HG02588 (cell line): ENCODE results near the gene BANK1.

Source experiments
- ATAC-seq: cut with Tn5 transposase; IDR thresholded peaks from one replicate; pipeline ENCODE4 v1.9.1; 2021; ENCODE audit warnings: mild to moderate bottlenecking, moderate library complexity; ENCODE audit not compliant: unreplicated experiment

BANK1 gene

GRCh38 chr4:101954351-101954750, 163.8 kb downstream of the BANK1 start:
- ATAC-seq: no peak

- no peak for ATAC-seq
Observed at GRCh38 chr4:101954975-101955678, 164.6 kb downstream of the BANK1 start.

GRCh38 chr4:101956068-101956825, 165.7 kb downstream of the BANK1 start:
- ATAC-seq: no peak

GRCh38 chr4:101958547-101958946, 168.0 kb downstream of the BANK1 start:
- ATAC-seq: no peak

- ATAC-seq: no peak
Observed at GRCh38 chr4:101960431-101960830, 169.9 kb downstream of the BANK1 start.

GRCh38 chr4:101961144-101961543, 170.6 kb downstream of the BANK1 start:
- no peak for ATAC-seq

- no peak for ATAC-seq
Observed at GRCh38 chr4:101967697-101968346, 177.3 kb downstream of the BANK1 start.

GRCh38 chr4:101968364-101968763, 177.8 kb downstream of the BANK1 start:
- no peak for ATAC-seq

GRCh38 chr4:101969965-101970364, 179.4 kb downstream of the BANK1 start:
- no peak for ATAC-seq

- ATAC-seq: no peak
Observed at GRCh38 chr4:101970547-101971155, 180.1 kb downstream of the BANK1 start.

GRCh38 chr4:101972791-101973190, 182.3 kb downstream of the BANK1 start:
- no peak for ATAC-seq

- no peak for ATAC-seq
Observed at GRCh38 chr4:101973361-101973760, 182.8 kb downstream of the BANK1 start.

GRCh38 chr4:101977076-101977475, 186.5 kb downstream of the BANK1 start:
- ATAC-seq: no peak

GRCh38 chr4:101981756-101982155, 191.2 kb downstream of the BANK1 start:
- ATAC-seq: no peak

GRCh38 chr4:101983835-101984234, 193.3 kb downstream of the BANK1 start:
- no peak for ATAC-seq

- peak; percentile 96 for ATAC-seq
Observed at GRCh38 chr4:101987623-101988243, 197.2 kb downstream of the BANK1 start.

GRCh38 chr4:101989551-101989950, 199.0 kb downstream of the BANK1 start:
- no peak for ATAC-seq

- no peak for ATAC-seq
Observed at GRCh38 chr4:101992446-101992845, 201.9 kb downstream of the BANK1 start.

GRCh38 chr4:101993002-101993841, 202.7 kb downstream of the BANK1 start:
- no peak for ATAC-seq
